Kidney capillary endothelial cell (primary cell): ENCODE results near the gene DENND6B.

Experiments used
- DNase-seq: peaks from one replicate; pipeline ENCODE4 v3.0.0-alpha.2; 2018; ENCODE audit warnings: low spot score

DENND6B gene

GRCh38 chr22:50316114-50317065, 10.4 kb downstream of the DENND6B start:
- no peak for DNase-seq

DNA sequence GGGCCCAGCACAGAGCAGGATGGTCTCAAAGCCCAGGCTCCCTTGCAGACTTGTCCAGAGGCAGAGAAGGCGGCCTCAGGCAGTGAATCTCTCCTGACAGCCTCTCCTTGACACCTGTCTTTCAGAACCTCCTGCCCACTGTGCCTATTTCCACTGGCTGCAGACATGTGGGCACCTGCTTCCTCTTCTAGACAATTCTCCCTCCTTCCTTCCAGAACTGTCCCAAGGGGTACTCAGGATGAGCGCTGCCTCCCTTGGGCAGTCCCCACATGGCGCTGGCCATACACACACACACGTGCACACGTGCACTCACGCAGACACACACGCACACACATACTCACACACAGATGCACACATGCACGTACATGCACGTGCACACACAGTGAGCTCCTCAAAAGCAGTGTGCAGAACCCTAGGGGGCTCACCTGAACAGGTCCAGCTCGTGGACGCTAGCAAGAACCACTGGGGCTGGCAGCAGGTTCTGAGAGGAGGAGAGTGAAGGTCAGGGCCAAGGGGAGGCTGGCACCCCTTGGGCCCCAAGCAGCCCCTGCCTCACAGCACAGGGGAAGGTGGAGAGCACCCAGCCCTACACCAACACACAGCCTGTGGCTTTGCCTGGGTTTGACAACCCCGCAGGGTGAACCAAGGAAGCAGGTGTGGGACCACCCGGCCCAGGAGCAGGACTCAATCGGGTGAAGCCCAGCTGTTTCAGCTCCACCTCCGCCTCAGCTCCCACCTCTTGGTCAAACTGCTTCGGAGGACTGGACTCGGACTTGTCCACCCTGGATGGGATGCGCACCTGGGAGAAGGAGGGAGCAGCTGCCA, 11.3 kb downstream of the DENND6B start:
- no peak for DNase-seq

DNA sequence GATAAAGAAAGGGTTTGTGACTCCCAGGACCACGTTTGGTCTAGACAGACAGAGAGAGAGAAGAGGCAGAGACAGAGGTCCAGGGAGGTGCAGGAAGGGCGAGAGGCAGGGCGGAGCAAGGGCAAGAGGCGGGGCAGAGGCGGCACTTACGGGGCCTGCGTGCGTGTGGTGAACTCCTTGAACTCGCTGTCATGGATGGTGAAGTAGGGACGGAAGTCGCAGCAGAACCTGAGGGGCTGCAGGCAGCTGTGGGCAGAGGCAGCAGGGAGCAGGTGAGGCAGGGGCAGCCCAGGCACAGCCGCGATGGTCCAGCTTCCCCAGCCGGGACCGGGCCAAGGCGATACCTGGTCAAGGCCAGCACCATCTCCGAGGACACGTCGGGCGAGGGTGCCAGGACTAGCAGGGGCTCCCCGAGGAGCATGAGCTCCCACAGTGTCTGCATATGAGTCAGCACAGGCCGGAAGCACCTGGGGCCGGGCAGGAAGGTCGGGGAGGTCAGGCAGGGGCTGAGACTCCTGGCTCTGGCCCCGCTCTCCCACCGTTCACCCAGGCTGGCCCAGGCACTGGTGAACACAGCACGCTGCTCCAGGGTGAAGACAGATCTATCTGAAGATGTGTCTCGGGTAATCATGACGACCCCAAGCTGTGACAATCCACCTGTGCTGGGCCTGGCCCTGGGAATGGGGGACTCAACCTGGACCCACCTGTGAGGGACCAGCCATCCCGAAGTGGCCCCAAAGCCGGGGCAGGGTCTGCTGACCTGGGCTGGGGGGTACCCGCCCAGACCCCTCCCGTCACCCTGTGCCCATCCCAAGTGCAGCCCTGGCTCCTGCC, 12.1 kb downstream of the DENND6B start:
- DNase-seq = peak; percentile 80

- no peak for DNase-seq
Observed at GRCh38 chr22:50314081-50314454, 12.7 kb downstream of the DENND6B start.

- DNase-seq = no peak
Observed at GRCh38 chr22:50313600-50313999, 13.2 kb downstream of the DENND6B start.

DNA sequence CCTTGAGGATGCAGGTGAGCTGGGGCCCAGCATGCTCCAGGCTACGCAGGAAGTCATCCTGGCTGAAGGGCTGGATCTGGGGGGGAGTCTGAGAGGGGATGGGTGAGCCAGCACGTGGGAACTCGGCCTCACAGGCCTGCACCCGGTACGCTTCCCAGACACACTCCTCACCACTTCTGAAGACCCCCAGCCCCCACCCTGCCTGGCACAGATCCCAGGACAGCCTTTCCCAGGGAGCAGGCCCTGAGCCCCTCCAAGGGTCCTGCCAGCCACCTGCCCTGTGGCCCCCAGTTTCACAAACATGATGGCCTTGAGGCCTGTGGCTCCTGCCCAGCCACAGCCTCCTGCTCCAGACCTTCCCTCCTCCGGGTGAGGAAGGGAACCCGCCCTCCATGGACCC, 13.8 kb downstream of the DENND6B start:
- no peak for DNase-seq

DNA sequence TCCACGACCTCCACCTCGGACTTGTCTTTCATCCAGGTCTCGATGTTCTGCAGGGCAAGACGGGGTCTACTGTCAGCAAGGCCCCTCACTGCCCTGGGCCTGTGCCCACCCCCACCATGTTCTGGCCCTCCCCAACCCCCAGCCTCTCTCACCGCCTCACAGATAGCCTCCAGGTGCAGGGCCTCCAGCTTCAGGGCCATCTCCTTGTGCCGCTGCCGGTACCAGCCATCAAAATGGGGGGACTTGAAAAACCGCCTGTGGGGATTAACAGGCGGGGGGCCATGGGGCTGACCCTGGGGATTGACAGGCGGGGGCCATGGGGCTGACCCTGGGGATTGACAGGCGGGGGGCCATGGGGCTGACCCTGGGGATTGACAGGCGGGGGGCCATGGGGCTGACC, 14.4 kb downstream of the DENND6B start:
- no peak for DNase-seq

DNA sequence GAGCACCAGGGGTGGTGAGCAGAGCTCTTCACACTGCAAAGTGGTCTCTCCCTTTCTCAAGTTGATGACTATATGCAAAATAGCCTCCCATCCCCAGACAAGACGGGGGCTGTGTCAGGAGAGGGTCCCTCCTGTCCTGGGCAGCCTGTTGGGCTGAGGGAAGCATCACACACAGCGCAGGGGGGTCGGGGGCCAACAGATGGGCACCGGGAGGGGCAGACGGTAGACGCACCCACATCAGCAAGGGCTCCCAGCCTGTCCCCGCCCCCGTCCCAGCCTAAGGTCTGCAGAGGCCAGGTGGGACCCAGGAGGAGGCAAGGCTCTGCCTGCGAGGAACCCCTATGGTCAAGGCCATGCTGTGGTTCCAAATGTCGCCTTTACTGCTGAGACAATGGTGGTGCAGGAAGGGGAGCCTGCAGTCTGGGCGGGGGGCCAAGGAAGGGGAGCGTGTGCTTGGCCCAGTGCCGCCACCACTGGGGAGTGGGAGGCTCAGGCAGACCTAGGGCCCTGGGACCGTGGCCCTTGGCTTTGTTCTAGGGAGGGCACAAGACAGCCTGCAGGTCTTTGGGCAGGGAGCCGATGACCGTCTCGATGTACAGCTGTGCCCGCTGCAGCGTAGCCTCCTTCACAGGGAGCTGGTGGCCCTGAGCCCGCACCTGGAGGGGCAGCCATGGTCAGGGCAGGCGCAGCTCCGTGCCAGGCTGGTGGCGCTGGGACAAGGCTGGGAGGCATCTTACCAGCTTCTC, 15.0 kb downstream of the DENND6B start:
- no peak for DNase-seq

GRCh38 chr22:50310949-50311444, 15.8 kb downstream of the DENND6B start:
- DNase-seq = no peak

DNA sequence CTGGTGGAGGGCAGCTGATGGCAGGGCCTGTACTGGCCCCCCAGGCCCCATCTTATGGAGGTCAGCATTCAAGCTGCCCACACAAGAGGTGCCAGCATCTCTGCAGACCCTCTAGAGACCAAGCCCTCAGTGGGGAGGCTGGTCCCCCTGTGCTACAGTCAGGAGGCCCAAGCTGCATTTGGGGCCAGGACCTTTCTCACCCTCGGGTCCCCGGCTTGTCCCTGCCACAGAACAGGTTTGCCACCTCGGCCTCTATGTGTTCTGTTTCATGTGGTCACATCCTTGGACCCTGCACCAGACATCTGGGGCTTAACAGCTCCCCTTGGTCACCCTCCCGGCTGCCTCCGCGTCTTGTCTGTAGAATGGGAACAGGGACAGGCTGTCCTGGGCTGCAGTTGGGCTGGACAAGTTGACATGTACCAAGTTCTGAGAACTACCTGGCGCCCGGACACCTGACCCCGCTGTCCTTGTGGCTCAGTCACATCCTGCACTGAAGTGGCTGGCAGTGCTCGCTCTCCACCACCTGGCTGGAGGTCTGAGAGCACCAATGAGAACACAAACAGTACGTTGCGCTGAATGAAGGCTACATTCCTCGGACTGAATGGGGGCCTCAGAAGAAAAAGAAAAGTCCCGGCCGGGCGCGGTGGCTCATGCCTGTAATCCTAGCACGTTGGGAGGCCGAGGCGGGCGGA, 16.6 kb downstream of the DENND6B start:
- no peak for DNase-seq

DNA sequence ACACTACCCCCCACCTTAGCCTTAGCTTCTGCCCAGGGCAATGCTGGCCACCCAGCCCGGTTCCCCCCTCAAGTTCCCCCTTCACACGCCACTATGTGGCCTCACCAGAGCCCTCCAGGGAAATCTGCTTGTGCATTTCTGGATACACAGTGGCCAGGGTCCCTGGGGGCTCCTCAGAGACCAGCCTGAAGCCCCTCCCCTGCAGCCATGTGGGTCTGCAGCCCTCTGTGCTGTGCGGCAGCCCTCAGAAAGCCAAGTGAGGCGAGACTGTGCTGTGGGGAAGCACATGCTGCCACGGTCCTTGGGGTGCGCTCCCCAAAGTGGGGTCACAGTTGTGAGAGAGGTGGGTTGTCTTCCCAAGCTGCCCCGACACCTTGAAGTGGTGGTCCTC, 17.2 kb downstream of the DENND6B start:
- no peak for DNase-seq

DNA sequence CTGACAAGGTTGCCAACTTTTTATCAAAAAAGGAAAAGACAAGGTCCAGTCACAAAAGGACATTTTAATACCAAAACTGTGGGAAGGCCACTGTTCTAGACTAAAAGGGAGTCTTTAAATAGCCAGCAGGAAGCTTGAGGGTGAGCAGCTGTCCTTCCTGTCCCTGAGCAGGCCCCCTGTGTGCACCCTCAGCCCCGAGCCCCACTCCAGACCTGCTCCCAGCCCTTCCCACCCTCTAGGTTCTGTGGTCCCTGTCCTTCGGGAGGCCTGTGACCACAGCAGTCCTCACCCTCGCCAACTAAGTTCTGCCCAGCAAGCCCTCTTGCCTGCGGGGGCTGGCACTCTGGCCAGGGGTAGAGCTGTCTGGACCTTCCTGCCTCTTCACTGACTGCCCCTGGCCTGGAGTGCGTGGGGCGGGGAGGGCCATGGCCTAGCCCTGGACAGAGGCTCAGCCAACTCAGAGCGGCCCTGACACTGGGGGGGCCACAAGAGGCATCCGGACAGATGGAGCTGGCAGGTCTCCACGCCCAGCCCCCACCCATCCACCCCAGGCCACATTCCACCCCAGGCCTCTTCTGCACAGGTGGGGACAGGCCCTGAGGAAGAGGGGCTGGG, 17.7 kb downstream of the DENND6B start:
- DNase-seq = no peak

DNA sequence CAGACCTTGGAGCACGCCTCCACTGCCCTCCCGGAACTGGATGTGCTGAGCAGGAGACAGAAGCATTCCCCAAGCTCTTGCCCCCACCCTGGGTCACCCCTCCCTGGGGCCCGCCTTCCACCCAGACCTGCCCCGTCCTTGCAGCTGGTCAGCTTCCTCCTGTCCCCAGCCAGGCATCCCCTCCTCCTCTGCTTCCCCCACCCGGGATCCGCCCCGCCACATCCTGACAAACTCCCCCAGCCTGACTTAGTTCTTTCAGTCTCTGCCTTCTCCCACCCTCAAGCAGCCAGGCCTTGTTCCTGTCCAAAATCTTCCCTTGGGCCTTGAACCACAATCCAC, 18.2 kb downstream of the DENND6B start:
- DNase-seq = peak; percentile 78

DNA sequence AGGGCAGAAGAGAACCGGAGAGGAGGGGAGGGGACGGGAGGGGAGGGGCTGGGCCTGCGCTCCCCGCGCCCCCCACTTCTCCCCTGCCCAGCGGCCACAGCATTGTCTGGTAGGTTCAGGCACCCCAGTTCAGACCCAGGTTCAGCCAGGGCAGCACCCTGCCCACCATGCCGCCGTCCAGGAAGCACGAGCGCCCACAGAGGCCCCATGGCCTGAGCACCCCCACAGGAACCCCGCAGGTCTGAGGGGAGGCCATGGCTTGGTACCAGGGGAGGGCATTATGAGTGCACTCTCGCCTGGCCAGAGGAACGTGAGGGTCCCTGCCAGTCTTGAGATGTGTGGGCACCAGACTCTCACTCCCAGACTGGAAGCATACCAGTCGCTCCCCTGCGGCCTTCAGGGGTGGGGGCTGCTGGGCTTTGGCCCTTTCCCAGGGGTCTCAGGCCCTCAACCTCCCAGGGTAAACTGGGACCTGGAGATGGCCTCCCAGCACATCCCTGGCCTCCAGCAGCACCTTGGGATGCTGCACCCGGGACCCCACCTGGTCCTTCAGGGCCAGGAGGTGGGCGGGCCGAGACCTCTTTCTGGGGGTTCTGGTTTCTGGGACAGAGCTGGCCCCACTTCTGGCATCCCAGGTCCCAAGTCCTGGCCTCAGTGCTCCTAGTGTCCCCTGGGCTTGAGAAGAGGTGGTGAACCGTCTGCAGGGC, 18.8 kb downstream of the DENND6B start:
- no peak for DNase-seq

DNA sequence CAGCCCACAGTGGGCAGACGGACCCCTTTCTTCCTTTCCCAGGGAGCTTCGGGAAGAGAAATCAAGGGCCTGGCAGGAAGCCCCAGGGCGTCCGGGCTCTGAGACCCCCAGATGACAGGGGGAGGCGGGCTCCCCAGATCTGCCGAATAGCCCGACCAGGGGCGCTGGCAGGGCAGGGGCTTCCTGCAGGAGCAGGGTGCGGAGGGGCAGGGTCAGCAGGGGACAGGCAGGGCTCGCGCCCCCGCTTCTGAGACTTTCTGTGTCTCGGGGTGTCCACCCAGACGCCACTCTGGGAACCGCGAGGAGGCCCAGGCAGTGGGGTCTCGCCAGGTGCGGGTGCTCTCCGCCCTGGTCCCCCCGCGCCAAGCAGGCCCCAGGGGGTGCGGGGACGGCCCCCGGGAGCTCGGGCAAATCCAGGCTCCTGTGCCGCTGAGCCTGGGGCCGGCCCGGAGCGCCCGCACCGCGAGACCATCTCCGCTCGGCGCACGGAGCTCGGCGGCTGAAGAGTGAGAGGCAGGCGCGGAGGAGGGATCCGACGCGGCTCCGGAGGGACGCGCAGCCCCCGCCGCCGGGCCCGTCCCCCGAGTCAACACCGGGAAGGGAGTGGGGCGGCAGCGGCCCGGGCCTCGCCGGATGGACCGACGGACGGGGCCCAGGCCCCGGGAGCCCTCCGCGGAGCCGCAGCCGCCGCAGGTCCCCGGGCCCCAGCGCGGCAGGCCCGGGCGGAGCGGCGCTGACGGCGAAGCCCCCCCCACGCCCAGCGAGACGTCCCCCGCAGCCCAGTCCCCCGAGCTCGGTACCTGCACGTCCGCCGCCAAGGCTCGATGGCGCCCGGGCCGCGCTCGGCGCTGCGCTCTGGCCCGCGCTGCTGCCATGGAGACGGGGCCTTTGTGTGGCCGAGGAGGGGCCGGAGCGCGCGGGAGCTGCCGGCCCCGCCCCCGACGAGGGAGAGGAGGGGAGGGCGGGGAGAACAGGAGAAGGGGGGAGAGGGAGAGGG, 19.8 kb downstream of the DENND6B start, which contains the start of gene PLXNB2:
PLXNB2 (minus strand) TSS at position 894 of the 997 bp plus-strand sequence. CDS start 17,062 bp downstream, outside the sequence.
- no peak for DNase-seq

GRCh38 chr22:50305923-50306566, 20.8 kb downstream of the DENND6B start:
- peak; percentile 96 for DNase-seq

GRCh38 chr22:50305393-50305922, 21.4 kb downstream of the DENND6B start:
- DNase-seq = no peak
